ENCODE results near the gene SSBP3. TPM values are rescaled to one million over a fixed set of nuclear protein-coding genes. Genes with fewer than 3 reads are reported as not detected.
A peak's percentile ranks its signal among the peaks of the same experiment; 100 is the strongest.

The SSBP3 gene
- total and polyA plus RNA-seq, 2 donors from 2014 or later: 33.3 to 49.6 TPM

- FAIRE-seq (no peak), DNase-seq (no peak)
- H3K36me3 ChIP-seq (ENCODE audit: control insufficient read depth in 2 of 3, insufficient read depth in 3 of 3, low read length in 3 of 3): peaks cover 0 to 20% (median 12%) of the 10 kb centered on the region in 3 donors
- H3K4me1 ChIP-seq (ENCODE audit: control insufficient read depth in 2 of 3, insufficient read depth in 2 of 3, low read depth in 1 of 3, low read length in 3 of 3): no peaks in the 10 kb centered on the region
- H3K27me3 ChIP-seq (ENCODE audit: control insufficient read depth, insufficient read depth, low read length): no peaks in the 10 kb centered on the region
- no peak overlapping the region for H3K4me3 ChIP-seq (ENCODE audit: low read length in 3 of 3)
- no peak overlapping the region for H3K27ac ChIP-seq (ENCODE audit: low read depth in 2 of 2, low read length in 2 of 2)
- no peak overlapping the region for H3K9ac ChIP-seq (ENCODE audit: low read length in 3 of 3)
- no peaks in the 10 kb centered on the region for H3K9me3 ChIP-seq (ENCODE audit: control insufficient read depth in 2 of 3, insufficient read depth in 1 of 3, low read length in 3 of 3)
- TF ChIP-seq, protein P1, sequence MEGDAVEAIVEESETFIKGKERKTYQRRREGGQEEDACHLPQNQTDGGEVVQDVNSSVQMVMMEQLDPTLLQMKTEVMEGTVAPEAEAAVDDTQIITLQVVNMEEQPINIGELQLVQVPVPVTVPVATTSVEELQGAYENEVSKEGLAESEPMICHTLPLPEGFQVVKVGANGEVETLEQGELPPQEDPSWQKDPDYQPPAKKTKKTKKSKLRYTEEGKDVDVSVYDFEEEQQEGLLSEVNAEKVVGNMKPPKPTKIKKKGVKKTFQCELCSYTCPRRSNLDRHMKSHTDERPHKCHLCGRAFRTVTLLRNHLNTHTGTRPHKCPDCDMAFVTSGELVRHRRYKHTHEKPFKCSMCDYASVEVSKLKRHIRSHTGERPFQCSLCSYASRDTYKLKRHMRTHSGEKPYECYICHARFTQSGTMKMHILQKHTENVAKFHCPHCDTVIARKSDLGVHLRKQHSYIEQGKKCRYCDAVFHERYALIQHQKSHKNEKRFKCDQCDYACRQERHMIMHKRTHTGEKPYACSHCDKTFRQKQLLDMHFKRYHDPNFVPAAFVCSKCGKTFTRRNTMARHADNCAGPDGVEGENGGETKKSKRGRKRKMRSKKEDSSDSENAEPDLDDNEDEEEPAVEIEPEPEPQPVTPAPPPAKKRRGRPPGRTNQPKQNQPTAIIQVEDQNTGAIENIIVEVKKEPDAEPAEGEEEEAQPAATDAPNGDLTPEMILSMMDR (IDR thresholded peaks at IDR 0.05; ENCODE audit: borderline replicate concordance, extremely low read depth, insufficient read depth): no peak
- intact Hi-C loops (cut with DNase I): no loop called here
These were observed 160.0 kb downstream of the SSBP3 start for GRCh38 chr1:54246116-54246721.

GRCh38 chr1:54245501-54245900, 160.7 kb downstream of the SSBP3 start:
- Histone ChIP-seq H3K9ac (ENCODE audit: low read length in 3 of 3) (no peak overlapping the region), H3K9me3 (ENCODE audit: control insufficient read depth in 2 of 3, insufficient read depth in 1 of 3, low read length in 3 of 3) (no peaks in the 10 kb centered on the region), H3K27me3 (ENCODE audit: control insufficient read depth, insufficient read depth, low read length) (no peaks in the 10 kb centered on the region), H3K36me3 (ENCODE audit: control insufficient read depth in 2 of 3, insufficient read depth in 3 of 3, low read length in 3 of 3) (peaks cover 0 to 21% (median 12%) of the 10 kb centered on the region in 3 donors), H3K4me1 (ENCODE audit: control insufficient read depth in 2 of 3, insufficient read depth in 2 of 3, low read depth in 1 of 3, low read length in 3 of 3) (no peaks in the 10 kb centered on the region), H3K27ac (ENCODE audit: low read depth in 2 of 2, low read length in 2 of 2) (no peak overlapping the region), H3K4me3 (ENCODE audit: low read length in 3 of 3) (no peak overlapping the region)
- intact Hi-C loops (cut with DNase I): no loop called here
- FAIRE-seq (no peak), DNase-seq (peak in 1 of 5 donors; percentile 61)
- TF ChIP-seq, protein P1 (IDR thresholded peaks at IDR 0.05; ENCODE audit: borderline replicate concordance, extremely low read depth, insufficient read depth): no peak

- Histone ChIP-seq H3K27me3 (ENCODE audit: control insufficient read depth, insufficient read depth, low read length) (no peaks in the 10 kb centered on the region), H3K4me3 (ENCODE audit: low read length in 3 of 3) (no peak overlapping the region), H3K4me1 (ENCODE audit: control insufficient read depth in 2 of 3, insufficient read depth in 2 of 3, low read depth in 1 of 3, low read length in 3 of 3) (no peaks in the 10 kb centered on the region), H3K9me3 (ENCODE audit: control insufficient read depth in 2 of 3, insufficient read depth in 1 of 3, low read length in 3 of 3) (no peaks in the 10 kb centered on the region), H3K9ac (ENCODE audit: low read length in 3 of 3) (no peak overlapping the region), H3K27ac (ENCODE audit: low read depth in 2 of 2, low read length in 2 of 2) (no peak overlapping the region), H3K36me3 (ENCODE audit: control insufficient read depth in 2 of 3, insufficient read depth in 3 of 3, low read length in 3 of 3) (peaks cover 0 to 23% (median 12%) of the 10 kb centered on the region in 3 donors)
- no peak for FAIRE-seq
- TF ChIP-seq, protein P1 (IDR thresholded peaks at IDR 0.05; ENCODE audit: borderline replicate concordance, extremely low read depth, insufficient read depth): no peak
- intact Hi-C loops (cut with DNase I): no loop called here
- no peak for DNase-seq
These were observed 161.5 kb downstream of the SSBP3 start for GRCh38 chr1:54244655-54245054.

DNA sequence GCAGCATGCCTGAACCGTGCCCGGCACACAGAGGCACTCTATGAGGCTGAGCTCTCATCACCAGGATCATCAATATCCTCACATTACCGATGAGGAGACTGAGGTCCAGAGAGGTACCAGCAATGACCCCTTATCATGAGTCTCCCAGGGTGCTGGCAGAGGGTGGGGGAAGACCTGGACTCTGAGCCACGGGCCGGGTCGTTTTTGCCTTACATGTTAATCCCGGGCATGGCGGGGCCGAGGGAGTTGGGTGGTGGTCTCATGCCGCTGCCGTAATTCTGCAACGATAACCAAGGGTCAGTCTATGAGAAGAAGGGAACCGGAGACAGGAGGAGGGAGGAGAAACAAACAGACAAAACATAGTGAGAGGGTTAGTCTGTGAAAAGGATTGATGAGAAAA, 163.2 kb downstream of the SSBP3 start:
- H3K9me3 ChIP-seq (ENCODE audit: control insufficient read depth in 2 of 3, insufficient read depth in 1 of 3, low read length in 3 of 3): no peaks in the 10 kb centered on the region
- H3K4me3 ChIP-seq (ENCODE audit: low read length in 3 of 3): no peak overlapping the region
- TF ChIP-seq, protein P1 (IDR thresholded peaks at IDR 0.05; ENCODE audit: borderline replicate concordance, extremely low read depth, insufficient read depth): no peak
- DNase-seq (peak in 1 of 5 donors; percentile 52), FAIRE-seq (no peak)
- no peaks in the 10 kb centered on the region for H3K4me1 ChIP-seq (ENCODE audit: control insufficient read depth in 2 of 3, insufficient read depth in 2 of 3, low read depth in 1 of 3, low read length in 3 of 3)
- H3K9ac ChIP-seq (ENCODE audit: low read length in 3 of 3): no peak overlapping the region
- no peak overlapping the region for H3K27ac ChIP-seq (ENCODE audit: low read depth in 2 of 2, low read length in 2 of 2)
- no peaks in the 10 kb centered on the region for H3K27me3 ChIP-seq (ENCODE audit: control insufficient read depth, insufficient read depth, low read length)
- intact Hi-C loops (cut with DNase I): no loop called here
- peaks cover 0 to 23% (median 9%) of the 10 kb centered on the region in 3 donors for H3K36me3 ChIP-seq (ENCODE audit: control insufficient read depth in 2 of 3, insufficient read depth in 3 of 3, low read length in 3 of 3)
